Measurements from ENCODE around the gene NCOA5. TPM values are rescaled to one million over a fixed set of nuclear protein-coding genes. Genes with fewer than 3 reads are reported as not detected.

The NCOA5 gene
- total RNA-seq, 1 donor from 2014 or later, result 40.2 TPM

- TF ChIP-seq, protein P1, sequence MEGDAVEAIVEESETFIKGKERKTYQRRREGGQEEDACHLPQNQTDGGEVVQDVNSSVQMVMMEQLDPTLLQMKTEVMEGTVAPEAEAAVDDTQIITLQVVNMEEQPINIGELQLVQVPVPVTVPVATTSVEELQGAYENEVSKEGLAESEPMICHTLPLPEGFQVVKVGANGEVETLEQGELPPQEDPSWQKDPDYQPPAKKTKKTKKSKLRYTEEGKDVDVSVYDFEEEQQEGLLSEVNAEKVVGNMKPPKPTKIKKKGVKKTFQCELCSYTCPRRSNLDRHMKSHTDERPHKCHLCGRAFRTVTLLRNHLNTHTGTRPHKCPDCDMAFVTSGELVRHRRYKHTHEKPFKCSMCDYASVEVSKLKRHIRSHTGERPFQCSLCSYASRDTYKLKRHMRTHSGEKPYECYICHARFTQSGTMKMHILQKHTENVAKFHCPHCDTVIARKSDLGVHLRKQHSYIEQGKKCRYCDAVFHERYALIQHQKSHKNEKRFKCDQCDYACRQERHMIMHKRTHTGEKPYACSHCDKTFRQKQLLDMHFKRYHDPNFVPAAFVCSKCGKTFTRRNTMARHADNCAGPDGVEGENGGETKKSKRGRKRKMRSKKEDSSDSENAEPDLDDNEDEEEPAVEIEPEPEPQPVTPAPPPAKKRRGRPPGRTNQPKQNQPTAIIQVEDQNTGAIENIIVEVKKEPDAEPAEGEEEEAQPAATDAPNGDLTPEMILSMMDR (IDR thresholded peaks at IDR 0.05; ENCODE audit: unreplicated experiment), result no peak
- H3K4me1 Mint-ChIP-seq, result peaks cover 13% of the 10 kb centered on the region
- H3K4me3 Mint-ChIP-seq, result no peak overlapping the region
- no peak overlapping the region for H3K27ac Mint-ChIP-seq
- H3K36me3 Mint-ChIP-seq, result peaks cover 49% of the 10 kb centered on the region
- peaks cover 52% of the 10 kb centered on the region for H3K27me3 Mint-ChIP-seq (ENCODE audit: low read depth)
- no peak for DNase-seq (ENCODE audit: low spot score in 2 of 2, unreplicated experiment in 2 of 2)
- no peaks in the 10 kb centered on the region for H3K9me3 Mint-ChIP-seq
Measured at GRCh38 chr20:46060301-46060881, 29.4 kb downstream of the NCOA5 start.

GRCh38 chr20:46058599-46059281 lies 31.0 kb downstream of the NCOA5 start:
- Mint-ChIP-seq H3K27ac (no peak overlapping the region), H3K36me3 (peaks cover 34% of the 10 kb centered on the region), H3K4me3 (peak overlapping the region; percentile 47), H3K27me3 (ENCODE audit: low read depth) (peaks cover 61% of the 10 kb centered on the region), H3K4me1 (peaks cover 13% of the 10 kb centered on the region), H3K9me3 (no peaks in the 10 kb centered on the region)
- TF ChIP-seq, protein P1 (IDR thresholded peaks at IDR 0.05; ENCODE audit: unreplicated experiment), result no peak
- DNase-seq (ENCODE audit: low spot score in 2 of 2, unreplicated experiment in 2 of 2), result no peak

DNA sequence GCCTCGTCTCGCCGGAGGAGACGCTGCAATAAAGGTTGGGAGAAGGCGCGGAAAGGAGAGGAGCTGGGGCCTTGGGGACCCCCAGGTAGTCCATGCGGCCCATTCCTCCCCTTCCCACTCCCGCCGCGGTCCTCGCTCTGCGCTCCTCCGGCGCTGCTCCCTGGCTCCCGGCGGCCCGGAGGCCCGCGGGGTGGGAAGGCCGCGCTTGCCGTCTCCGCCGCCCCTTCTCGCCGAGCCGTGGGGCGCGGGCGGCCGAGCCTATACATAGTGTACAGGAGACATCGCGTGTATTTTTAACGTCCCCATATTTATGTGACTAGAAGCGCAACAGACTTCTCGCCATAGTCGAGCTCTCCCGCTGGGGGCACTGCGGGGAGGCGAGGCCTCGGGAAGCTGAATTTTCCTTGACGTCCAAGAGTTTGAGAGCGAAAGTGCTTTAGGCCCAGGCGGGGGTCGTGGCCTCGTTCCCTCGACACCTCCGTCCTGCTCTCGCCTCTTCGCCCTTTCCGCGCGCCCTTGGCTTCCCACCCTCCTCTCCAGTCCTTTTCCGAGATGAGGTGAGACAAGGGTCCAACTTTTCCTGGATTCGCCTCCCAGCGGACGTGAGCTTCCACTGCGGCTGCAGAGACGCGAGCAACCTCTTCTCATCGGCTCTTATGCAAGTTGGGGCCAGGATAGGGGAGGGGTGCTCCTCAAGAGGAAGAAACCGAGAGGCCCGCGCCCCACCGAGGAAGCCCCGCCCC lies 31.7 kb downstream of the NCOA5 start:
- Mint-ChIP-seq H3K4me1 (peaks cover 13% of the 10 kb centered on the region), H3K36me3 (peaks cover 29% of the 10 kb centered on the region), H3K27me3 (ENCODE audit: low read depth) (peaks cover 67% of the 10 kb centered on the region), H3K4me3 (peak overlapping the region; percentile 47), H3K27ac (no peak overlapping the region), H3K9me3 (no peaks in the 10 kb centered on the region)
- TF ChIP-seq, protein P1 (IDR thresholded peaks at IDR 0.05; ENCODE audit: unreplicated experiment), result peak; percentile 44
- DNase-seq (ENCODE audit: low spot score in 2 of 2, unreplicated experiment in 2 of 2), result no peak

GRCh38 chr20:46056970-46057855 lies 32.5 kb downstream of the NCOA5 start:
- Mint-ChIP-seq H3K4me1 (peaks cover 13% of the 10 kb centered on the region), H3K4me3 (no peak overlapping the region), H3K9me3 (no peaks in the 10 kb centered on the region), H3K36me3 (peaks cover 23% of the 10 kb centered on the region), H3K27me3 (ENCODE audit: low read depth) (peaks cover 68% of the 10 kb centered on the region), H3K27ac (no peak overlapping the region)
- TF ChIP-seq, protein P1 (IDR thresholded peaks at IDR 0.05; ENCODE audit: unreplicated experiment), result no peak
- peak; percentile 63 to 82 for DNase-seq (ENCODE audit: low spot score in 2 of 2, unreplicated experiment in 2 of 2)
